Midbrain (tissue), 1 donor: ENCODE data around the gene NLRP1.
"Not testable (repeated sequence)": the region's sequence is repeated elsewhere in the genome, so short reads cannot be mapped to it uniquely, and the experiment has no call there.

Experiments used
- DNase-seq: peaks from one replicate; lab custom pipeline; 2025; lab: John Stamatoyannopoulos, UW

NLRP1 gene

GRCh38 chr17:5587438-5588032 is 3.2 kb upstream of the NLRP1 start:
- peak; percentile 82 for DNase-seq

- DNase-seq, result no peak
Measured at GRCh38 chr17:5585836-5586521, 1.7 kb upstream of the NLRP1 start.

- no peak for DNase-seq
Measured at GRCh38 chr17:5585287-5585794, 1.0 kb upstream of the NLRP1 start.

- no peak for DNase-seq
Measured at GRCh38 chr17:5583426-5584382, 605 bp downstream of the NLRP1 start.

- DNase-seq, result no peak
Measured at GRCh38 chr17:5582209-5583185, 1.8 kb downstream of the NLRP1 start.

- DNase-seq, result no peak
Measured at GRCh38 chr17:5581655-5582054, 2.7 kb downstream of the NLRP1 start.

- DNase-seq, result no peak
Measured at GRCh38 chr17:5580969-5581368, 3.3 kb downstream of the NLRP1 start.

GRCh38 chr17:5580367-5580766 is 3.9 kb downstream of the NLRP1 start:
- peak; percentile 1 for DNase-seq

- DNase-seq, result not testable (repeated sequence)
Measured at GRCh38 chr17:5578768-5579167, 5.5 kb downstream of the NLRP1 start.

GRCh38 chr17:5573017-5573416 is 11.3 kb downstream of the NLRP1 start:
- not testable (repeated sequence) for DNase-seq

- DNase-seq, result no peak
Measured at GRCh38 chr17:5571281-5571680, 13.0 kb downstream of the NLRP1 start.

GRCh38 chr17:5565808-5566207 is 18.5 kb downstream of the NLRP1 start:
- no peak for DNase-seq

- no peak for DNase-seq
Measured at GRCh38 chr17:5563456-5563855, 20.9 kb downstream of the NLRP1 start.

GRCh38 chr17:5562661-5563360 is 21.5 kb downstream of the NLRP1 start:
- DNase-seq, result no peak

GRCh38 chr17:5561736-5562571 is 22.4 kb downstream of the NLRP1 start:
- no peak for DNase-seq

- DNase-seq, result no peak
Measured at GRCh38 chr17:5560361-5560988, 23.8 kb downstream of the NLRP1 start.

GRCh38 chr17:5558815-5559785 is 25.2 kb downstream of the NLRP1 start:
- no peak for DNase-seq

GRCh38 chr17:5557990-5558389 is 26.3 kb downstream of the NLRP1 start:
- no peak for DNase-seq
